Ishikawa (cell line): ENCODE data around the gene PMEPA1.

Source experiments
- CEBPB ChIP-seq: IDR thresholded peaks from 2 replicates; pipeline ENCODE4 v1.6.1; 2012
- CREB1 ChIP-seq: IDR thresholded peaks from 2 replicates; pipeline ENCODE4 v1.6.1; 2012; ENCODE audit warnings: low read depth
- EGR1 ChIP-seq: IDR thresholded peaks from 2 replicates; pipeline ENCODE4 v1.6.1; 2012
- EP300 ChIP-seq: IDR thresholded peaks from 2 replicates; pipeline ENCODE4 v1.6.1; 2012; ENCODE audit warnings: borderline replicate concordance
- FOXM1 ChIP-seq: IDR thresholded peaks from 2 replicates; pipeline ENCODE4 v1.6.1; 2012; ENCODE audit warnings: low read depth, borderline replicate concordance
- MAX ChIP-seq: IDR thresholded peaks from 2 replicates; pipeline ENCODE4 v1.6.1; 2012
- NFIC ChIP-seq: IDR thresholded peaks from 2 replicates; pipeline ENCODE4 v1.6.1; 2012
- RAD21 ChIP-seq: IDR thresholded peaks from 2 replicates; pipeline ENCODE4 v1.6.1; 2012; ENCODE audit warnings: low read depth
- REST ChIP-seq: IDR thresholded peaks from 2 replicates; pipeline ENCODE4 v1.6.1; 2012; ENCODE audit warnings: low read depth, mild to moderate bottlenecking
- TAF1 ChIP-seq: IDR thresholded peaks from 2 replicates; pipeline ENCODE4 v1.6.1; 2012; ENCODE audit warnings: low read depth, mild to moderate bottlenecking
- TCF12 ChIP-seq: IDR thresholded peaks from 2 replicates; pipeline ENCODE4 v1.6.1; 2012; ENCODE audit warnings: low read depth
- TEAD4 ChIP-seq: IDR thresholded peaks from 2 replicates; pipeline ENCODE4 v1.6.1; 2012
- USF1 ChIP-seq: IDR thresholded peaks from 2 replicates; pipeline ENCODE4 v1.6.1; 2012
- YY1 ChIP-seq: IDR thresholded peaks from 2 replicates; pipeline ENCODE4 v1.6.1; 2012; ENCODE audit warnings: low read depth
- ZBTB7A ChIP-seq: IDR thresholded peaks from 2 replicates; pipeline ENCODE4 v1.6.1; 2012; ENCODE audit warnings: low read depth

The PMEPA1 gene

DNA sequence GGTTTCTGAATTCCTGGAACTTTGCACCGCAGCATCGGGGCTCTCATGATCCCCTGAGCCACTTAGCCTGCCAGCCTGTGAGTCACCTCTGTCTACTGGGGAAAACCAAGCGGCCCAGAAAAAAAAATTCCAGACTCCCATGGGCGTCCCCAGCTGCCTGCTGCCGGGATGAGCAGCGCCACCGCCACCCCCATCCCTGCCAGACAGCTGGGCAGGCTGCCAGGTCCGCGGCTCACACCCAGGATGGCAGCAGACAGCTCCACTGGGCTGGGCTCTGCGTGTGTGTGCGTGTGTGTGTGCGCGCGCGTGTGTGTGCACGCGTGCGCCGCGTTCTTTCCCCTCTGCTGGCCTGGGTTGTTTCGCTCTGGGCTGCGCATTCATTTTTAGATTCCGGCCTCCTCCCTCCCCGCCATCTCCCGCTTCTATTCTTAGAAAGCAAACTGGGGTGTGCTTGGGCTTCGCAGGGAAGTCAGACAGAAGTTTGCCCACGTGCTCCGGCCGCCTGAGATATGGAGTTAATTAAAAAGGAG, 38.9 kb upstream of the PMEPA1 start:
- TF ChIP-seq EGR1 = no peak
- TF ChIP-seq MAX = peak; percentile 83
- no peak for TF ChIP-seq CREB1
- no peak for TF ChIP-seq RAD21
- peak; percentile 18; the same call in 1 of the 2 replicates for TF ChIP-seq TCF12
- TF ChIP-seq TEAD4 = no peak
- peak; percentile 81 for TF ChIP-seq NFIC
- TF ChIP-seq YY1 = no peak
- no peak for TF ChIP-seq EP300
- TF ChIP-seq TAF1 = no peak
- no peak for TF ChIP-seq REST

GRCh38 chr20:57747861-57748481, 38.2 kb upstream of the PMEPA1 start:
- TF ChIP-seq ZBTB7A = no peak
- no peak for TF ChIP-seq TAF1
- no peak for TF ChIP-seq EP300
- no peak for TF ChIP-seq REST
- no peak for TF ChIP-seq TEAD4
- TF ChIP-seq RAD21 = no peak
- TF ChIP-seq MAX = no peak
- no peak for TF ChIP-seq FOXM1
- TF ChIP-seq NFIC = no peak
- TF ChIP-seq USF1 = no peak
- TF ChIP-seq YY1 = no peak
- no peak for TF ChIP-seq EGR1
- TF ChIP-seq CREB1 = no peak
- TF ChIP-seq CEBPB = no peak

- no peak for TF ChIP-seq CREB1
- no peak for TF ChIP-seq REST
- TF ChIP-seq CEBPB = no peak
- TF ChIP-seq TAF1 = no peak
- TF ChIP-seq EGR1 = no peak
- TF ChIP-seq TEAD4 = no peak
- TF ChIP-seq YY1 = no peak
- no peak for TF ChIP-seq ZBTB7A
- no peak for TF ChIP-seq TCF12
- no peak for TF ChIP-seq RAD21
- no peak for TF ChIP-seq USF1
- TF ChIP-seq FOXM1 = no peak
Observed at GRCh38 chr20:57746832-57747404, 37.1 kb upstream of the PMEPA1 start.

DNA sequence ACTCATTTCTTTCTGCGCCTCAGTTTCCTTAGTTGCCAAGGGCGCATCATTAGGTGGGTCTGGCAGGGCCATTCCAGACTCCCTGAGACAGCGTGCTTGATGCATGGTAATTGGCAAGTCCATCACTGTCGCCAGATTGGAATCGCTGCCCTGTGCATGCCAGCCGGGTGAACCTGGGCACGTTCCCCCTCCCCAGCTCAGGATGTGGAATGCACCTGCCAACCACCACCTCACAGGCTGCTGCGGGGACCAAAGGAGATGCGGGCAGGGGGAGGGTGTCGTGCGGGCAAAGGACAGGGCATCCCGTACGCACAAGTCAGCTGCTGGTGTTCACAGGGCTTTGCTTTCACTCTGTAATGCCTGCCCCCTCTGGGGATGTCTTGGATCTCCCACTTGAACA, 36.4 kb upstream of the PMEPA1 start:
- TF ChIP-seq EP300 = no peak
- TF ChIP-seq RAD21 = no peak
- TF ChIP-seq TEAD4 = no peak
